IPS DF 19.7 (cell line): ENCODE data around the gene GRIP1.
"Not testable (repeated sequence)": the region's sequence is repeated elsewhere in the genome, so short reads cannot be mapped to it uniquely, and the experiment has no call there.

Experiments
- DNase-seq: peaks from one replicate; pipeline ENCODE4 v3.0.0-alpha.2; 2013; ENCODE audit warnings: low read depth, low spot score

GRIP1 gene

GRCh38 chr12:66537876-66538275 is 141.0 kb downstream of the GRIP1 start:
- no peak for DNase-seq

- no peak for DNase-seq
These were observed 145.1 kb downstream of the GRIP1 start for GRCh38 chr12:66533767-66534166.

GRCh38 chr12:66531766-66532165 is 147.1 kb downstream of the GRIP1 start:
- no peak for DNase-seq

GRCh38 chr12:66529934-66530333 is 148.9 kb downstream of the GRIP1 start:
- no peak for DNase-seq

GRCh38 chr12:66516561-66516960 is 162.3 kb downstream of the GRIP1 start:
- no peak for DNase-seq

DNA sequence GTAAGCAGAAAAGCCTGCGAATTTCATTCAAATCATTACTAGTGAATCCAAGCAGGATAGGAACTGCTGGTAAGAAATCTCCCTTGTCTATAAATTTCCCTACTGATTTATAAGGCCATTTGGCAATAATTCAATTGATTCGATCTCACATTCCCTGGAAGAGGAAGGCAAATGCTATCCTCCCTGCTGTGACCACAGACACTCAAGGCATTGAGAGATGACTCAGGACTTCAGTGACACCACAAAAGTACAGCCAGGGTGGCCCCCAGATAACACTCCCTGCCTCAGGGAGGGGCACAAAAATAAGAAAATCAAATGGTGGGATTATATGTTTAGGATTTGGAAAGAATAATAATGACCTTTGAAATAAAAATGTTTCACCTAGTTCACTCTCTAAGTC is 162.7 kb downstream of the GRIP1 start:
- DNase-seq: no peak

GRCh38 chr12:66514581-66514980 is 164.3 kb downstream of the GRIP1 start:
- DNase-seq: no peak

DNA sequence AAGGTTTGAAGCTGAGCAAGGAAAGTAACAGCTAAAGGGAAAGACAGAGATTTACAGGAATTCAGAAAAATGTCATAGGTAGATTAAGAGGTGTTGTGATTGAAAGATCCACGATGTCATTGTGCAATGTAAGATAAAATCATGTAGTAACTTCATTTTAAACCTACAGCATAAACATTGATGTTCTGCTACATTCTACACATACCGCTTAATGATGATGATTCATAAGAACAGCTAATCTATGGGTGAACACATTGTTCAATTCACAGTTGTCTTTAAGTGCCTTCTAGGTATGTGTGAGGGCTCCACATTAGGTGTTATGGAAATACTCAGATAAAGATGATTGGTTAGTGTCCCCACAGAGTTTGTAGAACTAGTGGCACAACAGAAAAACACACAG is 170.9 kb downstream of the GRIP1 start:
- no peak for DNase-seq

- DNase-seq: no peak
These were observed 175.1 kb downstream of the GRIP1 start for GRCh38 chr12:66503746-66504145.

- no peak for DNase-seq
These were observed 176.0 kb downstream of the GRIP1 start for GRCh38 chr12:66502911-66503310.

GRCh38 chr12:66500841-66501240 is 178.0 kb downstream of the GRIP1 start:
- DNase-seq: no peak

DNA sequence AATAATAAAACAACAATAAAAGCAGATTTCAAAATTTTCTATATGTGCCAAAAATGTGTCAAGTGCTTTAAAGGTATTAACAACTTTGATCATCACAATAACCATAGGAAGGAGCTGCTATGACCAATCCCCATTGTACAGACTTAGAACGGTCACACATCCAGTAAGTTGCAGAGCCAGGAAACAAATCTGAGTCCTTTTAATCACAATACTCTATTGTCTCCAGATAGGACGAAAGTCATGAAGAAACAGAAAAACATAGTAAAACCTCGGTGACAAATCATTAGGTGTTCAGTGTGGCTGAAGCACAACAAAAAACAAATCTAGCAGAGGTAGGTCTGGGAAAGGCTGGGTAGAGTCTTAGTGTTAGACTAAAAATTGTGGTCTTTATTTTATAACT is 178.8 kb downstream of the GRIP1 start:
- DNase-seq: no peak

- DNase-seq: no peak
These were observed 179.9 kb downstream of the GRIP1 start for GRCh38 chr12:66499000-66499399.

- not testable (repeated sequence) for DNase-seq
These were observed 180.8 kb downstream of the GRIP1 start for GRCh38 chr12:66498059-66498458.

- DNase-seq: peak; percentile 67
These were observed 181.6 kb downstream of the GRIP1 start for GRCh38 chr12:66497008-66497897.

DNA sequence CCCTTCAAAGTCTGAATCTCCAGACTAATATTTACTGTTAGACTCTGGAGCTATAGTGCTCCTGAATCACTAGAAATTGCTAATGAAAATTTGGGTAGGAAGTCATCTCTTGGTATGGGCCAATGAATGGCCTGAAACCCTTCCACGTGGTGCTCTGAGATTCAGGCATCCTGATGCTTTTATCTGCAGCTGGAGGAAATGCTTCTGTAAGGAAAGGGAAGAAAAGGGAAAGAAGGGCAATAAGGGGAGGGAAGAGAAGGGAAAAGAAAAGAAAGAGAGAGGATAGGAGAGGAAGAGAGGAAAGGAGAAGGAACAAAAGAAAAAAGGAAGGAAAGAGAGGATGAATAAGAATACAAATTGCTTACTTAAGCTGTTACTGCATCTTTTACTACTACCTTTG is 182.3 kb downstream of the GRIP1 start:
- DNase-seq: peak; percentile 52

GRCh38 chr12:66495709-66496108 is 183.2 kb downstream of the GRIP1 start:
- DNase-seq: no peak

DNA sequence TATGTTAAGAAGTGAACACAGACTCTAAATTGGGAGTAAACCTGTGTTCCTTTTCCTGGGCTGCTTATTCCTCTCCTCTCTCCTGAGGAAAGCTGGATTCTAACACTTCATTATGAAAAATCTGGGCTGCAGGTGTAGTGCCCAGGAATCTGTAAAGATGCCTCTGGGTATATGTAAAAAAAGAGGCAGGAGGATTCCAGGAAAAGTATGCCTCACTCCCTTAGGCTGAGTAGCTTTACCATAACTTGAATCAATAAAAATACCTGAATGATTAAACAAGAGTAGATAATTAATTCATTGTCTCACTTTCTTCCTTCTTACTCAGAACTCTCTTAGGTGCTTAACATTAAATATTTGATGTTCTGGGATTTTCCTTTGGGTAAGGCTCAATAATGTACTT is 185.1 kb downstream of the GRIP1 start:
- DNase-seq: no peak

GRCh38 chr12:66491853-66492252 is 187.0 kb downstream of the GRIP1 start:
- no peak for DNase-seq

- DNase-seq: no peak
These were observed 196.3 kb downstream of the GRIP1 start for GRCh38 chr12:66482351-66483203.

GRCh38 chr12:66467932-66468331 is 210.9 kb downstream of the GRIP1 start:
- no peak for DNase-seq

GRCh38 chr12:66461331-66461730 is 217.5 kb downstream of the GRIP1 start:
- DNase-seq: no peak
